Stimulated activated CD4-positive, alpha-beta T cell treated with anti-CD3 and anti-CD28 coated beads, Interleukin-12 subunit alpha, Interleukin-12 subunit beta, amount 100 ng/mL, for 4 hours (primary cell): Measurements from ENCODE around the gene RFX4.
"Not testable (repeated sequence)": the region's sequence is repeated elsewhere in the genome, so short reads cannot be mapped to it uniquely, and the experiment has no call there.

Experiments
- DNase-seq: peaks from one replicate; pipeline ENCODE4 v3.0.0-alpha.2; 2020

The RFX4 gene

DNA sequence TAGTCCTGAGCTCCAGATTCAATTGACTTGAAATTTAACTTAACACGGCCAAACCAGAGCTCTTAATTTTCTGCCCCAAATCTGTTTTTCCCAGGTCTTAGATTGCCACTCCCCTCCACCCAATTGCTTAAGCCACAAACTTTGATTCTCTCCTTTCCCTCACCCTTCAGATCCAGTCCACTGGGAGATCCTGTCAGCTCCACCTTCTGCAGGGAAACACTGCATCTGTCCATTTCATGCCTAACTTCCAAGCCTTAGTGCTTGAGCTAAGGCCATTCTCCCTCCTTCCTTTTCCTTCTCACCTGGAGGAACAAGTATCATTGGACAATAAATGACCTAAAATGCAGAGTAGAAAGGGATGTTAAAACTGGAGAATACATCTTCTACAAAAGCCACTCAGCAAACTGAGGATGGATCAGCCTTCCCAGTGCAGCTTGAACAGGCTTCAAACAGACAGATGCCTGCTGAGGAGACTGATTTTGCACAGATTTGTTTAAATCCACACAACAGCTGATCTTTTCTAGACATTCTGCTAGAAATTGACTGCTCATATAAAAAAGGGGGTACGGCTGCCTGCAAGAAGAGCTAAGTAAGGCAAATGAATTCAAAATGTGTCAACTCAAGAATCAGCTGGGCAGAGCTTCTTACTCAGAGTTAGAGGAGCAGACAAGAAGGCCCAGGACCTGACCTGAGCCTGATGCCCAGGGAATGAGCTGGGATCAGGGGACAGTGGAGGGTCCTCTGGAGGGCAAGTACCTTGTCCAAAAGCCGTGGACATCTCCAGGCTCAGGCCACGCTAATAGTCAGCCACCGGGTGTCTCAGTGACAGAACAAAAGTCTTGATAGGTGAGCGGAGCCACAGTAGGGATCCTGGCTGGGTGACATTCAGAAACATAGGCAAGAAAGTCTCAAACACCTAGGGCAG is 110.4 kb downstream of the RFX4 start:
- no peak for DNase-seq

DNA sequence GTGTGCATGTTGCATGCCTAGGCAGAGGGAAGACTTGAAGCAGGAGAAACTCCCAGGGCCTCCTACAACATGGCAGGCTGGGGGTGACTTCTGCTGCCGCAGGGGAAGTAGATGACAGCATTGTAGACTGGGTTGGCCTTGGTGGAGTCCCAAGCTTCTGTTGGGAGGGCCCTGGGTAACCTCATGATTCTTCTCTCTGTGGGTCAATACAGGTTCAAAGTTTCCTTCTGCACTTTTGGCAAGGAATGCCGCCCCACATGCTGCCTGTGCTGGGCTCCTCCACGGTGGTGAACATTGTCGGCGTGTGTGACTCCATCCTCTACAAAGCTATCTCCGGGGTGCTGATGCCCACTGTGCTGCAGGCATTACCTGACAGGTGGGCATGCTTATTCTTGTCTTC is 113.3 kb downstream of the RFX4 start:
- no peak for DNase-seq

DNA sequence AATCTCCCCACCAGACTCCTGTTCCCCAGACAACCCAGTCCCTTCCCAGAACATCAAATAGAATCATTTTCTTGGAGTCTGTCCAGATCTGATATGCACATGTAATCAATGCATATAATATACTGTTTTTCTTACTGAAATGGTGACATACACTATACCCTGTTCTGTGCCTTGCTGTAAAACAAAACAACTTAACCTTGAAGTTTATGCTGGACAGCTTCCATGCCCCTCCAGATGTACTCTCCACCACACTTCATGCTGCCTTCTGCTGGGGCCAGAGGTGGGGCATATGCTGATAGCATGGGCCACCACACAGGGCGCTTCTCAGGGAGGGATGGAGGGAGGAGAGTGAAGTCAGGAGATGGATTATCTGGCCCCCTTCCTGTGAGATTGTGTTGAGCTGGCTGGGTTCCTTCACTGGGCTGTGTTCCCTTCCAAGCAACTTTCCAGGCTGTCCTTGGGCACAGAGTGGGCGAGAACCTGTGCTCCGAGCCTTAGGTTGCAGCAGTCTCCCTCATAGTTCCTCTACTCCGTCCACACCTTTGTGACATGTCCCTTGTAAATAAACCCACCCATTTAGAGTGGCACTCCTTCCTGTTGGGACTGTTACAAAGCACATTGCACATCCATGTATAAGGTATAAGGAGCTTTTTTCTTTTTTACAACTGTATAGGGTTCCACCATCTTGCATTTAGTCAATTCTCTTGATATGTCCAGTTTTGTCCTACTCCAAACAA is 114.0 kb downstream of the RFX4 start:
- no peak for DNase-seq

DNA sequence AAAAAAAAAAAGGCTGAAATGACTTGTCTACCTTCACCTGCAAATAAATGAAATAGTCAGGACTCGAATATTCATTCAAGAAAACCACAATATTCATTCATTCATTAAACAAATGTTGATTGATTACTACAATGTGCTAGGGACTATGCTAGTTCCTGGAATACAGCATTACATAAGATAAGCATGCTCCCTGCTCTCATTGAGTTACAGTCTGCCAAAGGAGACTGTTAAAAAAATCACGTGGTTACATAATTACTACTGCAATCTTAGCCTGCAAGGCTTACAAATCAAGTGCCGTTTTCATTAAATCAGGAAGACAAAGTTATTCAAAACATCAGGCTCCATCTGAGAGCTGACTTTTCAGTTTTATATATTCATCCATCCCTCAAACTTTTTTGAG is 121.3 kb downstream of the RFX4 start:
- DNase-seq: no peak

DNA sequence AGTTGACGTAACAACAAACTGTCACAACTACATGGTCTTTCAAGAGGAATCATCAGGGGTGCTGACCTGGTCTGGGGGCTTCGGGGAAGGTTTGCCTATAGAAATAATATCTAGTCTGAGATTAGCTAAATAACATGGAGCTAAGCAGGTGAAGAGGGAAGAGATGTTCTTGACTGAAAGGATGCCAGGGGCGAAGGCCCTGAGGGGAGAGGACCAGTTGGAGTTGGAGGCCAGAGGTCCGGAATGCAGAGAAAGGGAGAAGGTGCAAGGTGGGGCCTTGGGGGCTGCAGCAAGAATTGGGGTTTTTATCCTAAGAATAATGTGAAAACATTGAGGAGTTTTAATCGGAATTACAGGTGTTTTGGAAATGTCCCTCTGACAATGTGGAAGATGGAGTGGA is 123.2 kb downstream of the RFX4 start:
- no peak for DNase-seq

DNA sequence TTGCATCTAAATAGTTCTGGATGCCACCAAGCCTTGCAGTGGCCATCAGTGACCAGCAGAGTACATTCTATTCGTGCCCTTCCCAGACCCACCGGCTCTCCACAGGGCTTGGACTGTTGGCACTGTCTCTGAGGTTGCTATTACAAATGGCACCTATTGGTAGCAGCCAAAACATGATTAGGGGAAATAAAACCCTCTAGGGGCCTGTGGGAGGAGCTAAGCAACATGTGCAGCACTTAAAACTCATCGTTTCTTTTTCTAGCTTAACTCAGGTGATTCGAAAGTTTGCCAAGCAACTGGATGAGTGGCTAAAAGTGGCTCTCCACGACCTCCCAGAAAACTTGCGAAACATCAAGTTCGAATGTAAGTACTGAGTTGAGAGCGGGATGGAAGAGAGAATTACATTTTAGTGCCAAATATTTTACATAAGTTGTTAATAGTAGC is 126.3 kb downstream of the RFX4 start:
- DNase-seq: no peak

DNA sequence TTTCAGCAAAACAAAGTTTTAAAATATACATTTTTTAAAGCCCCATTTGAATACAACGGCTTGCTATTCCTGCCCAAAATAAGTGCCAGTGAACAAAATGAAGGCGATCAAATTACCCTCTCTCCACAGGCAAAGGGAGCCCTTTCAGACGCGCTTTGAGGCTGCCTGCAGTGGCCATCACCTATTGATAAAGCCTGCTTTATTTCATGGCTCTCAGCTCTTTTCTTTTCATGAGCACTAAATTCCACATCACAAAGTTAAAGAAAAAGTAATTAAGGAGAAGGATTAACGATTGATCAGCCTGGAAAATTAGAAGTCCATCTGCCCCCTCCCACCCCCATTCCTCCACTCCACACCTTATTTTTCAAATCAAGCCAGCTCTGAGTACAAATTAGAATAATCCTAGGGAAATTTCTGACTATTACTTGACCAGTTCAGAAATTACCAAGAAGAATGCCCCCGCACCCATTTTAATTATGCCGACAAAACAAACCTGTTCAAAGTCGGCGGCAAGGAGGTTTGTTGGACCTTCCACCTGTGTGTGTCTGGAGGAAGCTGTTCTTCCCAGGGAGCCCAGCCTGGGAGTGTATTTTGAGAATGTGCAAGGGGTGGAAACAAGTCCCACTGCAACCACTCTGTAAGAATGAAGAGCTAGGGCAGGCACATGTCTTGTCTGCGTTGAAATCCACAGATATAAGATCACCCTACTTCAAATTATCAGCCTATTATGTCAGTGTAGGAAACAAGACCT is 127.5 kb downstream of the RFX4 start:
- DNase-seq: no peak

DNA sequence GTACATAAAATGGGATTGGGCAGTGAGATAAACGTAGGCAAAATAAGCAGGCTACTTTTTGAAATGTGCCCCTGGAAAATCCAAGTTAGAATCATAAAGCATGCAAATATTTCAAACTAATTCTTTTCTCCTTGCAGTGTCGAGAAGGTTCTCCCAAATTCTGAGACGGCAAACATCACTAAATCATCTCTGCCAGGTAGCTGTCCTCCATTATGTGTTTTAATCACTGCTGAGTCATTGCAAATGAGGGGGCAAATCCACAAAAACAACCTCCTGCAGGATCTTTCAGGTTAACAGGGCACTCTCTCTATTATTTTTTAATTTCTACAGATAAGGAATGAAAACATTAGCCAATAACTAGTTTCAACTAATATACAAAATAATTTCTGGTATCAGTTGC is 128.5 kb downstream of the RFX4 start:
- no peak for DNase-seq

DNA sequence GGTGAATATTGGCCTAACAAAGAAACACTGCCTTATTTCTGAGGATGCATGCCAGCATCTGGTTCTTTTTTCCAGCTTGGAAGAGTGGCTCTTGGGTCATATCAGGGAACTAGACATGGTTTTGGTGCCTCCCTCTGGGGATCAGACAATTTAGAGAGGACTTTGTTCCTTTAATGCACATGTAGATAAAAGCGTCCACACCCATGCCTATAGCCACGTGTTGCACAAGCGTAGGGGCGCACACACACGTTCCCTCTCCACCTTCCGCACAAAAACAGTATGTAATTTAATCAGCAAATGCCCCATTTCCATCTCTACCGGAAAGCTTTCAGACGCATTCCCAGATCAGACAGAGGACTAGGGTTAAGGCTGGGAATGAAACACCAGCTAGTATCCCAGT is 130.0 kb downstream of the RFX4 start:
- DNase-seq: no peak

DNA sequence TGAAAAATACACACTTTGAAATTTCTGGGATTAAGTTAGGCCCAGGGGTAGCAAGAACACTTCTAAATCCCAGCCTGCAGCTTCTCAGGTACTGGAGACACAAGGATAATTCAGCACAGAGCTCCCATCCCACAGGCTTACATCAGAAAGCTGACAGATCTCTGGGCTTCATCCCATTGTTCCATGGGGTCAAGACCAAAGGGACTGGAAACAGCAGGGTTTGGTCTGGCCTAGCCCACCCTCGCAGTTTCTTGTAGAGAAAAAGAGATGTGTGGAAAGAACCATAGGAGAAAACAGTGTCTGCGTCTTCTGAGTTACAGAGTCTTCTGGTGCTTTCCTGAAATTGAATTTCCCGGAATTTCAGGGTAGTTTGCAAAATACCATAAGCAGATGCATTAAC is 132.1 kb downstream of the RFX4 start:
- DNase-seq: no peak

DNA sequence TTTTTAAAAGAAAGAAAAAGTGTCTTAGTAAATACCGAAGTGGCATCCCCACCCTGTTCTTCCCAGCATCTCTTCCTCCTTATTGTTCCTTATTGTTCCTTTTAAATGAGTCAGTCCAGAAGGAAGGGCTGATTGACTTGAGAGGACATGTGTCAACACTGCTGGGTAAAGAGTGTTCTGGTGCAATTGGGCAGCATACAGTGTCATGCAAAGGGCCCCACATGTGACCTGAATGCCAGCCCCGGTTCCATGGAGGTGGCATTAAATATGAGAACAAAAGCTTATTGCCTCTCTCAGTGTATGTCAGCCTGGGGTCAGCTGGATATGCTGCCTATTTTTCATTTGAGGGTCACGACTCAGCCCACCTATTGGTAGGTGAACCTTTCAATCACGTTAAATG is 132.8 kb downstream of the RFX4 start:
- no peak for DNase-seq

DNA sequence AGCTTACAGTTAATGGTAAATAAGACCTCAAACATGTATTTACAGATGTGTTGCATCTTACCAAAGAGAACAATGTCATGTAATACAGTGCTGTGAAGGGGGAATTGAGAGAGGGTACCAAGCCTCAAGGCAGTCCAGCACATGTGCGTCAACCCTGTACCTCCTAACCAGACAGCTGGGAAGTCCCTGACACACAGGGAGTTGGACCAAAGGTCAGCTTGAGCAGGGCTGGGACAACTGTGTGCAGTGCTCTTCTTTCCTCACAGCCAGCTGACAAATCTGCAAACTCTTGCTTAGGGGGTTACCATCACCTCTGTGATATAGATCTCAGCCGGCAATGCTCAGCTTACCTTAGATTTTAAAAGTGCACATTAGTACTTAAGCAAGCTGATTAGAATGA is 134.9 kb downstream of the RFX4 start:
- no peak for DNase-seq

DNA sequence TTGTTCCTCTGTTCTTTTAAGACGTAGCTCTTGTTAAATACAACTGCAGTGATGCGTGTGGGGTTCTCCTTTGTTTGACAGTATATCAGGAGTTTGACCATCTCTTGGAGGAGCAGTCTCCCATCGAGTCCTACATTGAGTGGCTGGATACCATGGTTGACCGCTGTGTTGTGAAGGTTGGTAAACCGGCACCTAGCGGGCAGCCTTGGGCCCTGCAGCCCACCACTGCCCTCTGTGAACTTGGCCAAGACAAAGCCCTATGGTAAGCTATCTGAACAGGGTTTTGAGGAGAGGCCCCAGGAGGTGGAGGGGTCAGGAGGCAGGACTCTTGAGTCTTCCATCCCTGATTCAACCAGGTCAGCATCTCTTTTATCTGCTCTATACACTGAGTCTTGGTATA is 137.1 kb downstream of the RFX4 start:
- no peak for DNase-seq

DNA sequence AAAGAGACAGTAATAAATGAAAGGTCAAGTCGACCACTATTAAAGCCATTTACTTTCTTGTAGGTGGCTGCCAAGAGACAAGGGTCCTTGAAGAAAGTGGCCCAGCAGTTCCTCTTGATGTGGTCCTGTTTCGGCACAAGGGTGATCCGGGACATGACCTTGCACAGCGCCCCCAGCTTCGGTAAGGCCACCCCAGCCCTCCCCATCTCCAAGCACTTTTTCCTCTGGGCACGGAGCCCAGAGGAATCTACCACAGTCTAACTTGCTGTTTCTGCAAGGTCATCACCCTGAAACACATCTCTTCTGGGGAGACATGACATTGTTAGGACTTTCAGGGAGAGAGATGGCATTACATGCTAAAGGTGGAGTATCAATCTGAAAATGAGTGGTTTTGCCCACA is 137.9 kb downstream of the RFX4 start:
- DNase-seq: no peak

DNA sequence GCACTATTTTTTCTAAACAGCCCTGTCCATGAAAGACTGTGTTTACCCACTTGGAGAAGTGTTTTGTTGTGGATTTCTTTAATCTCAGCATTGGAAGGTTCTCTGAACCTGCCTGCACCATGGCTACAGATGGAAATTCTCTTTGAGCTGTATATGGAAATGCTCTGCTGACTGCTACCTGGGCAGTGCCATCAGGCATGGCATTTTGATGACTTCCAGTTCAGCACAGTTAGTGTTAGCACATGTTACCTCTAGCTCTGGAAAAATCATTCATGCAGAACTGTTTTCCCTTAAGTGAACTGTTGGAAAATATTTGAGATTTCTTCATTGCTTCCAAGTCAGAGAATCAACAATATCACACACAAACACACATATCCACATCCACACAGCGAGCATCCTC is 139.1 kb downstream of the RFX4 start:
- DNase-seq: no peak

DNA sequence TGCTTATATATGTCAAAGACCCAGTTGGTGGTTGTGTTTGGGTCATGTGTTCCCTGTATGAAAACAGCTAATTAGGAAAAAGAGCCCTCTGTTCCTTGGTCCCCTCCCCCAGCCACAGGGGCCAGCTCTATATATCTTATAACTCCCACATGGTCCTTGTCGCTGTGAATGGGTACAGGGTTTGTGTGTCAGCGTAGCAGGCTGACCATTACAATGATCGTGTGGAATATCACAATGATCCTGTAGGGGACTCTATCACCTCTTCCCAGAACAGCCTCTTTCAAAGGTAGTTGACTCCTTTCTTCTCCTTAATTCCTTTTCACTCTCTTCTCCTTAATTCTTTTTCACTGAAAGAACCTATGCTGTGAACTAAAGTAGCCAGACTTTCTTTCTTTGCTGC is 140.0 kb downstream of the RFX4 start:
- DNase-seq: no peak

DNA sequence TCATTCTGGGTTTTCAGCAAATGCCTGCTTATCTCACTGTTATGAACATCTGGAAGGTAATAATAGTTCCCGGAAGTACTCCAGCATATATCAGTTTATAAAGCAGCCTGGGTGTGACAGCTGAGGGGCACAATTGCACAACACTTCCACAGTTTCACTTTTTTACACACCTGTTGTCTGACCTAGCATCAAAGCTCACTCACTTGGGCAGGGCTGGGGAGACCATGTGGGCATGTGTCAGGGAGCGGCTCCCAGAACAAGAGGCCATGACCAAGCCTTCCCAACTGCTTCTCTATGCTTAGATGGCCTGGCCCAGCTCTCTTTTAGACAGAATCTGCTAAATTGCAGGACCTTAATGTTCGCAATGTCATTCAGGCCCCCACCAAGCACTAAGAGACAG is 140.6 kb downstream of the RFX4 start:
- DNase-seq: no peak

DNA sequence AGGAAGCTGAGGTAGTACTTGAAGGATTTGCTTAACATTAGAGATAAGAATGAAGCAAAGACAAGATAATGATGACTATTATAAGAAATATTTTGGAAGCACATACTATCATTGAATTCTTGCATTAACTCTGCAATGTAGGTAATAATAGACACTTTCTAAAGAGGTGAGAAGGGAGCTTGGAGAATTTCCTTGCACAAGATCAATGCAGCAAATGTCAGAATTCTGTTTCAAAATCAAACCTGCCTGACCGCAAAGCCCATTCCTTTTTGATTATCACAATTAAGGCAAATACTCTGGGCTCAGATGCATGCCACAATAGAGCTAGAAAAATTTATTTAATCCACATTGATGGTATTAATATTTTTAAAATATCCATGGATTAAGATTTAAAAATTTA is 141.3 kb downstream of the RFX4 start:
- no peak for DNase-seq

DNA sequence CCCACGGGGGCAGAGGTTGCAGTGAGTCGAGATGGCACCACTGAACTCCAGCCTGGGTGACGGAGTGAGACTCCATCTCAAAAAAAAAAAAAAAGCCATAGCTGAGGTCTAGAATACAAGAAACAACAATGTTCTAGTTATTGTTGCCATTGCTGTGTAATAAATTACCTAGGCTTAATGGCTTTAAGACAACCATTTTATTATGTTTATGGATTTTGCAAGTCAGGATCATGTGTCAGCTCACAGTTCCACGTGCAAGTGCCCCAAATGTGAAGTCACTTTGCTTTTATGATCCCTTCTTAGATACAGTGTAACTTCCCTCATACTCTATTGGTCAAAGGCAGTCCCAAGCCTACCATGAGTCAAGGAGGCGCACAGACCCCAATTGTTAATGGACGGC is 142.1 kb downstream of the RFX4 start:
- no peak for DNase-seq

DNA sequence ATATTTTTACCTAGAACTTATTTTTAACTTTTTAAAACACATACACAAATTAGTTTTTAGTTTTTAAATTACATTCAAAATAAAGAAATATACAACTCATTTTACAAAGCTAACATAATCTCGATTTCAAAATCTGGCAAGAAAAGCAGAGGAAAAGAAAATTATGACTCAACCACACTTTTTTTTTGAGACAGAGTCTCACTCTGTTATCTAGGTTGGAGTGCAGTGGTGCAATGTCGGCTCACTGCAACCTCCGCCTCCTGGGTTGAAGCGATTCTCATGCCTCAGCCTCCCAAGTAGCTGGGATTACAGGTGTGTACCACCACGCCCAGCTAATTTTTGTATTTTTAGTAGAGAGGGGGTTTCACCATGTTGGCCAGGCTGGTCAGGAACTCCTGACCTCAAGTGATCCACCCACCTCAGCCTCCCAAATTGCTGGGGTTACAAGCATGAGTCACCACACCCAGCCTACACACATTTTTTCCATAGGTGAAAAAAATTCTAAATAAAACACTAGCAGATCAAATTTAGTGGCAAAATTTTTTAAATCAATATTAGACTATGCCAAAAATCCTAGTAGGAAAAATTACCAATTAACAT is 143.9 kb downstream of the RFX4 start:
- DNase-seq: not testable (repeated sequence)

DNA sequence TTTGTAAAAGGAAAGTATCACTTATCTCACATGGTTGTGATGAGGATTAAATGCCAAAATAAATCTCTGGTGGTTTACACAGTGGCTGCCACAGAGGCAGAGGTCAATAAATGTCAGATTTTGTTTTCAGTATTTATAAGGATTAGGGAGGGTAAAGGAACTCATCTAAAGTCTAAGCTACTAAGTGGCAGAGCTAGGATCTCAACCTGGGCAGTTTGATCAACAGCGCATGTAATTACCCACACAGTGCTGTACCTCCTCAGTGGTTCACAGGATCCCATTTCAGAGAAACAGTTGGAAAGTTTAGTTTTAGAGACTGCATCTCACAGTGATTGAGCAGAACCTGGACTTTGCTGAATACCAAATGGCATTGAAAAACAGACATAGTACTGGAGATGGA is 146.8 kb downstream of the RFX4 start:
- DNase-seq: no peak

DNA sequence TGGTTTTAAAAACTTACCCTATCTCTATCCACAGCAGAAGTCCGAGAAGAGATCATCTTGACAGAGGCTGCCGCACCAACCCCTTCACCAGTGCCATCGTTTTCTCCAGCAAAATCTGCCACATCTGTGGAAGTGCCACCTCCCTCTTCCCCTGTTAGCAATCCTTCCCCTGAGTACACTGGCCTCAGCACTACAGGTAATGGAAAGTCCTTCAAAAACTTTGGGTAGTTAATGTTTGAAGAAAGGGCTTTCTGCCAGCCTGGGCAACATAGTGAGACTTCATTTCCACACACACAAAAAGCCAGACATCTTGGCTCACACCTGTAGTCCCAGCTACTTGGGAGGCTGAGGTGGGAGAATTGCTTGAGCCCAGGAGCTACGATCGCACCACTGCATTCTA is 150.1 kb downstream of the RFX4 start:
- no peak for DNase-seq

DNA sequence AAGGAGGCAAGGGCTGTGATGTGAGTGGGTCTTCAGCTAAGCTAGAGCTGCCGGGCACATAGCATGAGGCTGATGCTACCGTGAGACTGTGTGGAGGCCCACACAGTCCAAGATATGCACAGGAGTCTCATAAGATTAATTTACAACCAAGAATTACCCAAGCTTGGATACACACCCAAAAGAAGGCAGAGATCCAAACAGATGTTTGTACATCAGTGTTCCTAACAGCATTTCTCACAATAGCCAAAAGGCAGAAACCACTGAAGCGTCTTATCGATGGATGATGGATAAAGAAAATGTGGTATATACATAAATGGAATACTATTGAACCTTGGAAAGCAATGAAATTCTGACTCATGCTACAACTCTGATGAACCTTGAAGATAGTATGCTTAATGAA is 150.9 kb downstream of the RFX4 start:
- DNase-seq: no peak
